ENCODE results near the gene TUBGCP3. TPM values are rescaled to one million over a fixed set of nuclear protein-coding genes. Genes with fewer than 3 reads are reported as not detected.

TUBGCP3 gene
- total RNA-seq, 3 donors from 2014 or later (not counting 1 experiment from before 2014, with no cell fraction given), result 43.0 to 57.9 (median 53.6) TPM

DNA sequence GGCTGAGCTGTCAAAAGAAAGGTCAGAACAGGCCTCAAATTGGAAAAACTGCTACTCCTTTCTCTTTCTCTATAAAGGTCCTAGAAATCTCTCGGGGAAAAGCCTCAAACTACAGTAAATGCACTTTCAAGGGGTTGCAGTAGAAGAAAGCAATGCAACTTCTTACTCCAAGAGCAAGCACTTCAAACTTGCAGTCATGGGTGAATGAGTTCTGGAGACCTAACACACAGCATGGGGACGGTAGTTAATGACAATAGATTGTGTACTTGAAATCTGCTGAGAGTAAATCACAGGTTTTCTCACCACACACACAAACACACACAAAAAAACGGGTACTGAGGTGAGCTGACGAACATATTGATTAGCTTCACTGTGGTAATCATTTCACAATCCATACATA lies 11.8 kb downstream of the TUBGCP3 start:
- H3K36me3 Mint-ChIP-seq, result no peaks in the 10 kb centered on the region
- intact Hi-C loops (cut with micrococcal nuclease), result no loop called here
- ATAC-seq (no peak), DNase-seq (no peak)
- peaks cover 0 to 2% of the 10 kb centered on the region in 2 donors for H3K9me3 Mint-ChIP-seq
- H3K4me3 ChIP-seq (ENCODE audit: low read length), result no peak overlapping the region
- H3K4me3 Mint-ChIP-seq, result no peak overlapping the region
- TF ChIP-seq, protein P1, sequence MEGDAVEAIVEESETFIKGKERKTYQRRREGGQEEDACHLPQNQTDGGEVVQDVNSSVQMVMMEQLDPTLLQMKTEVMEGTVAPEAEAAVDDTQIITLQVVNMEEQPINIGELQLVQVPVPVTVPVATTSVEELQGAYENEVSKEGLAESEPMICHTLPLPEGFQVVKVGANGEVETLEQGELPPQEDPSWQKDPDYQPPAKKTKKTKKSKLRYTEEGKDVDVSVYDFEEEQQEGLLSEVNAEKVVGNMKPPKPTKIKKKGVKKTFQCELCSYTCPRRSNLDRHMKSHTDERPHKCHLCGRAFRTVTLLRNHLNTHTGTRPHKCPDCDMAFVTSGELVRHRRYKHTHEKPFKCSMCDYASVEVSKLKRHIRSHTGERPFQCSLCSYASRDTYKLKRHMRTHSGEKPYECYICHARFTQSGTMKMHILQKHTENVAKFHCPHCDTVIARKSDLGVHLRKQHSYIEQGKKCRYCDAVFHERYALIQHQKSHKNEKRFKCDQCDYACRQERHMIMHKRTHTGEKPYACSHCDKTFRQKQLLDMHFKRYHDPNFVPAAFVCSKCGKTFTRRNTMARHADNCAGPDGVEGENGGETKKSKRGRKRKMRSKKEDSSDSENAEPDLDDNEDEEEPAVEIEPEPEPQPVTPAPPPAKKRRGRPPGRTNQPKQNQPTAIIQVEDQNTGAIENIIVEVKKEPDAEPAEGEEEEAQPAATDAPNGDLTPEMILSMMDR (IDR thresholded peaks at IDR 0.05), result no peak
- WGBS (ENCODE audit: insufficient coverage), result 90% methylated on average over 3 of the region's 4 CpGs
- no peaks in the 10 kb centered on the region for H3K9me3 ChIP-seq (ENCODE audit: control insufficient read depth, insufficient read depth, low read length)
- H3K36me3 ChIP-seq (ENCODE audit: control insufficient read depth, insufficient read depth, low read length), result no peaks in the 10 kb centered on the region
- H3K27ac ChIP-seq (ENCODE audit: low read length), result no peak overlapping the region
- H3K27me3 ChIP-seq (ENCODE audit: control insufficient read depth, insufficient read depth, low read length), result no peaks in the 10 kb centered on the region
- no peak overlapping the region for H3K27ac Mint-ChIP-seq
- peaks cover 52 to 72% of the 10 kb centered on the region in 2 donors for H3K4me1 Mint-ChIP-seq
- peaks cover 8% of the 10 kb centered on the region for H3K4me1 ChIP-seq (ENCODE audit: control insufficient read depth, insufficient read depth, low read length)
- H3K27me3 Mint-ChIP-seq (ENCODE audit: low read depth in 2 of 2), result no peaks in the 10 kb centered on the region

DNA sequence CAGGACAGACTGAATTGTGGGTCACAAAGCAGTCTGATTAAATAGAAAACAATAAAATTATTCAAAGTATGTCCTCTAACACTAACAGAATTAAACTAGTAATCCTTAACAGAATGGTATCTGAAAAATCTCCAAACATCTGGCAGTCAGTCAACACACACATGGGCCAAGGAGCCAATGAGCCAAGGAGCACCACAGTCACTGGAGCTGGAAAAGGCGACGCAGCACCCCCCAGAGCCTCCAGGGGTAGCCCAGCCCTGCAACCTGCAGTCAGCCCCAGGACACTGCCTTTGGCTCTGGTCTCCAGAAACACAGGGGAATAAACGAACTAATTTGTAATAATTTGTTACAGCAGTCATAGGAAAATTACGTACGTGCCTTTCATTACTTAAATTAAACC lies 12.3 kb downstream of the TUBGCP3 start:
- TF ChIP-seq, protein P1 (IDR thresholded peaks at IDR 0.05), result no peak
- Histone ChIP-seq H3K4me3 (ENCODE audit: low read length) (no peak overlapping the region), H3K9me3 (ENCODE audit: control insufficient read depth, insufficient read depth, low read length) (no peaks in the 10 kb centered on the region), H3K27ac (ENCODE audit: low read length) (no peak overlapping the region), H3K27me3 (ENCODE audit: control insufficient read depth, insufficient read depth, low read length) (no peaks in the 10 kb centered on the region), H3K36me3 (ENCODE audit: control insufficient read depth, insufficient read depth, low read length) (no peaks in the 10 kb centered on the region), H3K4me1 (ENCODE audit: control insufficient read depth, insufficient read depth, low read length) (peaks cover 8% of the 10 kb centered on the region)
- H3K9me3 Mint-ChIP-seq, result peaks cover 0 to 2% of the 10 kb centered on the region in 2 donors
- DNase-seq (no peak), ATAC-seq (no peak)
- H3K27me3 Mint-ChIP-seq (ENCODE audit: low read depth in 2 of 2), result no peaks in the 10 kb centered on the region
- H3K36me3 Mint-ChIP-seq, result no peaks in the 10 kb centered on the region
- intact Hi-C loops (cut with micrococcal nuclease), result no loop called here
- no peak overlapping the region for H3K27ac Mint-ChIP-seq
- H3K4me1 Mint-ChIP-seq, result peaks cover 52 to 71% of the 10 kb centered on the region in 2 donors
- H3K4me3 Mint-ChIP-seq, result no peak overlapping the region
- 100% methylated on average over 2 of the region's 5 CpGs for WGBS (ENCODE audit: insufficient coverage)

DNA sequence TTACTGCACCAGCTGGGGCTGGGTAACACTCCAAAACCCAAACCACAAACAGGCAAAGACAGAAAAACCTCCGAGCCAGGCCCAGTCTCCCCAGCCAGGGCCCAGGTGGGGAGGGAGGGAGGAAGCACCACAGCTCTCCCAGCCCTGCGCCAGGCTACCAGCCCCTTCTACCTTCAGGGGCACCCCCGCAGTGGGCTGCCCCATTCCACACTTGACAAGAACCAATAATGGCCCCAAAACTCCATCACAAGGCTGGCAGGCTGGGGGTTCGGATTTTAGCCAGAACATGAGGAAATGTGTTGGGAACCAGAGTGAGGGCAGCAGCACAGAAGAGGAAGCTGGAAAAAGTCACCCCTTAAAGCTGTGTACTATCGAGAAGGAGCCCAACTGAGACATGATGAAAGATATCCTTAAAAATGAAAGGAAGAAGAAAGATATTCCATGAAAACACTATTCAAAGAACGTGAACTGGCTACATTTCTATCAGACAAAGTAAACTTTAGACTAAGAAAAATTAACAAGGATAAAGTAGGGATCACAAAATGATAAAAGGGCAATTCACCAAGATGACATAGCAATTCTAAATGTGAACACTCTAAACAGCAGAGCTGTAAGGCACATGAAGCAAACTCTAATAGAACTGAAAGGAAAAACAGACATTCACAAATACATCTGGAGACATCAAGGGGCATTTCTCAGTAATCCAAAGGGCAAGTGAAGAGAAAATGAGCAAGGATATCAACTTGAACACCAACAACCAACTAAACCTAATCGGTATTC lies 12.9 kb downstream of the TUBGCP3 start:
- intact Hi-C loops (cut with micrococcal nuclease), result no loop called here
- H3K4me3 Mint-ChIP-seq, result no peak overlapping the region
- no peak for DNase-seq
- H3K4me1 Mint-ChIP-seq, result peaks cover 52 to 69% of the 10 kb centered on the region in 2 donors
- 71% methylated on average over 4 of the region's 7 CpGs for WGBS (ENCODE audit: insufficient coverage)
- no peaks in the 10 kb centered on the region for H3K27me3 ChIP-seq (ENCODE audit: control insufficient read depth, insufficient read depth, low read length)
- no peaks in the 10 kb centered on the region for H3K36me3 ChIP-seq (ENCODE audit: control insufficient read depth, insufficient read depth, low read length)
- H3K4me1 ChIP-seq (ENCODE audit: control insufficient read depth, insufficient read depth, low read length), result peaks cover 8% of the 10 kb centered on the region
- H3K4me3 ChIP-seq (ENCODE audit: low read length), result no peak overlapping the region
- H3K9me3 ChIP-seq (ENCODE audit: control insufficient read depth, insufficient read depth, low read length), result no peaks in the 10 kb centered on the region
- peak overlapping the region in 1 of 2 donors; percentile 63 for H3K27ac Mint-ChIP-seq
- no peak overlapping the region for H3K27ac ChIP-seq (ENCODE audit: low read length)
- no peaks in the 10 kb centered on the region for H3K36me3 Mint-ChIP-seq
- H3K27me3 Mint-ChIP-seq (ENCODE audit: low read depth in 2 of 2), result no peaks in the 10 kb centered on the region
- peaks cover 0 to 2% of the 10 kb centered on the region in 2 donors for H3K9me3 Mint-ChIP-seq
- ATAC-seq, result peak in 1 of 3 donors; percentile 39
- TF ChIP-seq, protein P1 (IDR thresholded peaks at IDR 0.05), result no peak
